ENCODE data around the gene SGPL1. TPM values are rescaled to one million over a fixed set of nuclear protein-coding genes. Genes with fewer than 3 reads are reported as not detected.

Gene SGPL1
- total RNA-seq, 1 experiment from 2014 or later, result 28.3 TPM

GRCh38 chr10:70880077-70880534 is 64.4 kb downstream of the SGPL1 start:
- DNase-seq (ENCODE audit: low read depth), result peak; percentile 74

- no peak for DNase-seq (ENCODE audit: low read depth)
Measured at GRCh38 chr10:70884741-70885140, 69.0 kb downstream of the SGPL1 start.

DNA sequence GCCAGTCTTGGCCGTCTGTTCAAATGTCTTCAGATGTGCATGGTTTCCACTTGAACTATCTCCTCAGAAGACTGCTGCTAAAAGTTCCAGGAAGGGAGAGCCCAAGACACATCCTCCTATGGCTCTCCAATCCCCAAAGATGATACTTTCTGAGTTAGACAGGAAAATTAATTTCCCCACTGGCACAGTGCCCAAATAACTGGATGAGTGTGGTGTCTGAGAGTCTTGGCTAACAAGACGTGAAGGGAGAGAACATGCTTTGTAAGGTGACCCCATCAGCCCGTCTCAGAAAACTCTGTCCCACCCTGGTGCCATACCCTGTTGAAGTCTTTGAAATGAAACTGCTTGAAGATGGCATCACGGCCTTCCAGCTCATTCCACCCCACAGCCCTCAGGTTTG is 69.7 kb downstream of the SGPL1 start:
- no peak for DNase-seq (ENCODE audit: low read depth)

DNA sequence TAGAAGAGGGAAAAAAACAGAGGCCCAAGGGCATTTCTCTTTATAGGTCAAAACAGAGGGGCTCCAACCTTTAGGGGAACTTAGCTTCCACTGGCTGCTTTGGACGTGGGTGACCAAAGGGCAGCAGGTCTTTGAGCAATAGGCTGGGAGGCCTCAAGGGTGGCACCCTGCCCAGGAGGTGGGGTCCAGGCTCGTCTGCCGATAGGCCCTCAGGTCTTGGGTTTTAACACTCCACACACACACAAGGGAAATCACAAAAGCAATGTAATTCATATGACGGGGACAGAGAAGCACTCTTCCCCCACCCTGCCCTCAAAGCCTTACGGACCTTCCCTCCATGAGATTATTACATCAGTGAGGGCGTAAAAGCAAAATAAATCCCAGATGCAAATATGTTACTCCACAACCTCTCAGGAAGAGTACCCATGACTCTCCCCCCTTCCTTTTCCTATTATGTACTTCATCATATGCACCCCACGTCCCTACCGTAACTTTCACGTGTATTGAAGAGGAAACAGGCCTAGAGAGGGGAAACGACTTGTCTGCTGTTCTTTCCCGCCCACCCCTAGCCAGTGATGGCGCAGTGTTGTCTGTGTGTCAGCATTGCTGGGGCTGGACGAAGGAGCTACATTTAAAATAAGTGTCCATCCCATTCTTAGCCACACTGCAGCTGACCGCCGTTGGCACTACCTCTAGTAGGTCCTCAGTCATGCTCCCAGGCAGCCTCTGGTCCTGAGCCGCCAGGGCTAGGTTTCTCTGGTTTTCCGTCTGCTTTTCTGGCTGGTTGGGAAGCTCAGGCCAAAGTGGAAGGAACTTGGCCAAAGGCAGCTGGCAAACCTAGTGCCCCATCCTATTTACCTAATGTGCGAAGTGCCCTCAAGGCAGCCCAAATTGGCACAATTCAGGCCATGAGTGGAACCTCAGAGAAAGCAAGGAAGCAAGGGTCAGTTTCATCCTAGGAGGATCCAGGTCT is 70.5 kb downstream of the SGPL1 start:
- no peak for DNase-seq (ENCODE audit: low read depth)

- DNase-seq (ENCODE audit: low read depth), result no peak
Measured at GRCh38 chr10:70886921-70887665, 71.3 kb downstream of the SGPL1 start.

GRCh38 chr10:70887804-70888800 is 72.4 kb downstream of the SGPL1 start, which contains the start of gene PCBD1:
TSS of gene PCBD1 (minus strand) at chr10:70888565. CDS start at chr10:70888533, 32 bp downstream.
- DNase-seq (ENCODE audit: low read depth), result no peak

- DNase-seq (ENCODE audit: low read depth), result no peak
Measured at GRCh38 chr10:70889291-70889690, 73.5 kb downstream of the SGPL1 start.

DNA sequence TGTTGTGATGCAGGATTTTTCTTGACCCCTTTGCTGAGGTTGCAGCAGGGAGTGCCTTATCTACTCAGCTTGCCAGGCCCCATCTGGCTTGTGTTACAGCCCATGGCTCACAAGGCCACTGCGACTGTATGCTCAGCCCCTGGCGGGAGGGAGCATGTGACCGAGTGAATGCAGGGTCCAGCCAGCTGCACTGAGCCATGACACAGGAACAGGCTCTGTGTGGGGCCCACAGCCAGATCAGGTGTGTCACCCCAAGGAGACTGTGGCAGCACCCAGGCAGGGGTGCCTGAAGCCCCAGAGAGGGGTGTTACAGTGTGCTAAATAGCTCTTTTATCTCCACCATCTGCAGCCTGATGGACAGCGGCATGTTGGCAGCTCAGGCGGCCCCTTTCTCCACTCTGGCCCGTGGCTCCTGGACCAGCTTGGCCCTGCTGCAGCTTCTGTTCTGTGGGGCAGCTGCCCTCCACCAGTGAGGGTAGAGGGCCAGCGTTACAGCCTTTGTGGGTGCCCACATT is 75.2 kb downstream of the SGPL1 start:
- DNase-seq (ENCODE audit: low read depth), result no peak

- no peak for DNase-seq (ENCODE audit: low read depth)
Measured at GRCh38 chr10:70891627-70892026, 75.9 kb downstream of the SGPL1 start.

- DNase-seq (ENCODE audit: low read depth), result no peak
Measured at GRCh38 chr10:70892631-70893030, 76.9 kb downstream of the SGPL1 start.

GRCh38 chr10:70893227-70894006 is 77.7 kb downstream of the SGPL1 start:
- DNase-seq (ENCODE audit: low read depth), result no peak

- DNase-seq (ENCODE audit: low read depth), result no peak
Measured at GRCh38 chr10:70894416-70894815, 78.7 kb downstream of the SGPL1 start.

DNA sequence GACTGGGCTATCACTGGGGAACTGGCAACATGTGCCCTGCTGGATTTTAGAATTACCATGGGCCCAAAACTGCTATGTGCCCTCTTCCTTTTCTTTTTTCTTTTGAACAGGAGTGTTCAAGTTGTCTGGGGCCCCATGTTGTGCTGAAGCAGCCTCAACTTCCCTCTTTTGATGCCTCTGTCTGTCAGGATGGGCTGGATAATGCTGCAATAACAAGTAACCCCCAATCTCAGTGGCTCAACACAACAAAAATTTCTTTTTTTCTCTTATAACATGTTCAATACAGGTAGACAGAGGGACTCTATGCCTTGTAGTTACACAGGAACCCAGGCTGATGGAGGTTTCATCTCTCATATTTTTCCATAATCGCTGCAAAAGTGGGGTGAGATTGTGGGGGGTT is 80.8 kb downstream of the SGPL1 start:
- no peak for DNase-seq (ENCODE audit: low read depth)

GRCh38 chr10:70898687-70899086 is 82.9 kb downstream of the SGPL1 start:
- DNase-seq (ENCODE audit: low read depth), result no peak

DNA sequence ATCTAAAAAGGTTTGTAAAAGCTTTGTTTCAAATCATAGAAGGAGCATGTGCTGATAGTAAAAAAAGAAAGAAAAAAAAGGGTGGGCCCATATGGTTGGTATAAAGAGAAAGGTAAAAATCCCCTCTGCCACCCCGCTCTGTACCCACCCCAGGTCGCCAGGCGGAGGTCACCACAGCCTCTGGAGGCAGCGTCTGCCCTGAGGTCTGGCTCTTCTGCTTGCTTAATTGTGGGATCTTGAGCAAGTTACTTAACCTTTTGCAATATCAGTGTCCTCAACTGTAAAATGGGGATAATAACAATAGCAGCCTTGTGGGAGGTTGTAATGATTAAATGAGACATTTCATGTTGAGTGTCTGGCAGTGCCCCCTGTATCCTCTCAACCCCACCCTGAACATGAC is 83.3 kb downstream of the SGPL1 start:
- DNase-seq (ENCODE audit: low read depth), result no peak

GRCh38 chr10:70901276-70901878 is 85.6 kb downstream of the SGPL1 start:
- DNase-seq (ENCODE audit: low read depth), result no peak

GRCh38 chr10:70902661-70903261 is 87.0 kb downstream of the SGPL1 start:
- DNase-seq (ENCODE audit: low read depth), result no peak

DNA sequence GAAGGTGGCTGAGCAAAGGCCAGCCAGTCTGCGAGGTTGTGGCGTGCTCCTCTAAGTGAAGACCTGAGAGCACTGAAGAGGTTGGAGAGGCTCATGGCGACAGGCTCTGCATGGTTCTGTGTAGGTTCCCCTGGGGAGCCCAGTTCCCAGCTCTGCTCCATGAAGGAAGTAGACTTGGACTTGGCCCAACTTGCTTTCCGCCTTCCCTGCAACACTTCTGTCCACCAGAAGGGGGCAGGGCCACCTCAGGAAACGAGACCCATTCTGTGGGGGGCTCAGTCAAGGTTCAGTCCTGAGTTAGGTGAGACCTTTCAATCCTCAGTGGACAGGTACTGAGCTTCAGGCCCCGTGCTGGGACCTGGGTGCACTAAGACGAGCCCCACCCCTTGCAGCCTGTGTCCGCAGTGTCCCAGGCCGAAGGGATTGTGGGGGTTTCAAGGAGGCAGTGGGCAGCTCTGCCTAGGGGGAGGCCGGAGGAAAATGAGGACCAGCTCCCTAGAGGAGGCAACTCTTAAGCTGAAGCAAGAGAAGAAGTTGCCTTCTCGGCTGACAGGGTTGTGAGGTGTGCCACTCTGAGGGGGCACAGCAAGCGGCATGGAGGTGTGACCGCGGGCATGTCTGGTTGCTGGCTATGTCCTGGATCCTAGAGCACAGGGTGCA is 87.6 kb downstream of the SGPL1 start:
- DNase-seq (ENCODE audit: low read depth), result peak; percentile 37

Measured in HT1080 (cell line).